HG03196 (cell line): ENCODE measurements around the gene RTN4RL2.

ENCODE experiments used
- ATAC-seq: cut with Tn5 transposase; IDR thresholded peaks from one replicate; pipeline ENCODE4 v1.9.1; 2021; ENCODE audit not compliant: unreplicated experiment

RTN4RL2 gene

GRCh38 chr11:57460022-57460757 lies at the start of gene RTN4RL2:
TSS of gene RTN4RL2 (plus strand) at chr11:57460528. CDS start at chr11:57460866, 338 bp downstream.
- no peak for ATAC-seq

- no peak for ATAC-seq
Measured at GRCh38 chr11:57413681-57414080, 46.6 kb upstream of the RTN4RL2 start.

GRCh38 chr11:57414612-57415212 lies 45.6 kb upstream of the RTN4RL2 start:
- ATAC-seq, result no peak

GRCh38 chr11:57416436-57416835 lies 43.9 kb upstream of the RTN4RL2 start:
- ATAC-seq, result no peak

- ATAC-seq, result no peak
Measured at GRCh38 chr11:57417056-57417455, 43.3 kb upstream of the RTN4RL2 start.

DNA sequence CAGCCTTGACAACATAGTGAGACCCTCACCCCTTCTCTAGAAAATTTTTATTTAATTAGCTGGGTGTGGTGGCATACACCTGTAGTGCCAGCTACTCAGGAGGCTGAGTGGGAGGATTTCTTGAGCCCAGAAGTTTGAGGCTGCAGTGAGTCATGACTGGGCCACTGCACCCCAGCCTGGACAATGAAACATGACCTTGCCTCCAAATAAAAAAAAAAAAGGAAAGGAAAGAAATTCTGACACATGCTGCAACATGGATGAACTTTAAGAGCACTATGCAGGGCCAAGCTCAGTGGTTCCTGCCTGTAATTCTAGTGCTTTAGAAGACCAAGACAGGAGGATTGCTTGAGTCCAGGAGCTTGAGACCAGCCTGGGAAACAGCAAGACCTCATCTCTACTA lies 42.2 kb upstream of the RTN4RL2 start:
- no peak for ATAC-seq

GRCh38 chr11:57419146-57419545 lies 41.2 kb upstream of the RTN4RL2 start:
- no peak for ATAC-seq

DNA sequence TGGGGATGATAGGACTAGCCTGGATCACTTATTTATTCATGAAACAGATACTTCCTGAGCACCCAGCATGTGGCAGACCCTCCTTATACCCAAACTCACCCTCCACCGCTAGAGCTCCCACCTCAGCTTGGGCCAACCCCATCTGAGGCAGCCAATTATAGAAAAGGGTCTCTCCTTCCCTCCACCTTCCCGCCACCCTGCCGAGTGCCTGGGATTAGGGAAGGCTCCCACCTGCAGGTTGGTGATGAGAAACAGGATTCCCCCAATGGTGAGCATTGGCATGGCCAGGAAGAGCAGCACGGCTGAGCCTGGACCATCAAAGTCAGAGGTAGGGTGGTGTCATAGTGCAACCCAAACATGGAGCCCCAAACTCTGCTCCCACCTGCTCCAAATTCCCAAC lies 39.3 kb upstream of the RTN4RL2 start:
- ATAC-seq, result no peak

DNA sequence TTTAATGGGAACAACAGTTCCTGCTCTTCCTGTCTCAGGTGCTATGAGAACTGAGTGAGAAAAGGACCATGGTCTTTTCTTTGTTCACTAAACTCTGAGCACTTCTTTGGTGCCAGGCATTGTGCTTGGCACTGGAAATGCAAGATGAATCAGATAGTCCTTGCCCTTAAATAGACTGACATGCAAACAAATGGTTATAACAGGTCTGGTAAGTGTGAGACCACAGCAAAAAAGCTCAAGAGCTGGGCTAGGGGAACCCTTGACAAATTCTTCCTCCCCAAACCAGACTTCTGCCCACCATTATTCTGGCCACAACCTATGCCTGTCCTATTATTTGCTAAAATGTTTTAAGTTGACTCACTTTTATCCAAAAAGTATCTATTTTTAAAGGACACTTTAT lies 38.5 kb upstream of the RTN4RL2 start:
- ATAC-seq, result no peak

DNA sequence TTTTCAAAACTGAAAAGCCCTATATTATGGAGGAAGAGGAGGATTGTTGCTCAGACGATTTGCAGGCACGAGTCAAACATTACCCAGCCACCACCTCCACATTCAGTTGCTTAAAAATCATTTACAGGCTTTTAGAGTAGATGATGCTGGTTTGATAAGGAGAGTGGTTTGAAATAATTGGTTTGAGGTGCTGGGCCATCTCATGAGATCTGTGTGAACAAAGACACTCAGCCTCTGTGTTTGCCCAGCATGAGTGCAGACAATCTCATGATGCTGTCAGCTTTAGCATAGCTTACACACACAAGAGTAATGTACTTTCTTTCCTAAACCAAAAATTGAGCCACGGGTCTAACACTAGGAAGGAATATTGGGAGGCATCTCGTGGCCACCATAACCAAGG lies 37.7 kb upstream of the RTN4RL2 start:
- no peak for ATAC-seq

DNA sequence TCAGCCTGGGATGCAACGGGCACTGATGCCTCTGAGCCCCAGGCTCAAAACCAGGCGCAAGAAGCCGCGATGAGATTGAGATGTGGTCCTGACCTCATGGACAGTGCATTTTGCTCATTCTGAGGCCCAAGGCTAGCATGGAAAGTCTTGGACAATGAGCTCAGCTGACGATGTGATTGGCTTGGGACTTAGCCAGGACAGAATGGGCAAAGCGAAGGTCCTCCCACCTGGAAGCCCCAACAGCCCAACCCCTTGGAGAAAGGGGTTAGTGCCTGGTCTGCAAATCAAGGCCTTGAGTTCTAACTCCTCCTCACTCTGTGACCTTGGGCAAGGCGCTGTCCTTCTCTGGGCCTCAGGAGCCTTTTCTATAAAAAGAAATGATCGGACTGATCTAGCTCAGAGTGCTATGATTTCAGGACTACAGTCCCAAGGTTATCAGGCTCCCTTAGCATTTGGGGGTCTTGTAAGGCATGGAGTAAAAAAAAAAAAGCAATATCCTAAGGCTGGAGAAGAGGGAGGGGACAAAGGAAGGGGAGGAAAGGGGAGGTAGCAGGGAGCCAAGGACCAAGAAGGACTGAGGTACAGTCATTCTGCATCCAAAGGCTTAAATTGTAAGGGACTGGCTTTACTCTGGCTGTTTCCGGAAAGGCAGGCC lies 36.1 kb upstream of the RTN4RL2 start:
- no peak for ATAC-seq

DNA sequence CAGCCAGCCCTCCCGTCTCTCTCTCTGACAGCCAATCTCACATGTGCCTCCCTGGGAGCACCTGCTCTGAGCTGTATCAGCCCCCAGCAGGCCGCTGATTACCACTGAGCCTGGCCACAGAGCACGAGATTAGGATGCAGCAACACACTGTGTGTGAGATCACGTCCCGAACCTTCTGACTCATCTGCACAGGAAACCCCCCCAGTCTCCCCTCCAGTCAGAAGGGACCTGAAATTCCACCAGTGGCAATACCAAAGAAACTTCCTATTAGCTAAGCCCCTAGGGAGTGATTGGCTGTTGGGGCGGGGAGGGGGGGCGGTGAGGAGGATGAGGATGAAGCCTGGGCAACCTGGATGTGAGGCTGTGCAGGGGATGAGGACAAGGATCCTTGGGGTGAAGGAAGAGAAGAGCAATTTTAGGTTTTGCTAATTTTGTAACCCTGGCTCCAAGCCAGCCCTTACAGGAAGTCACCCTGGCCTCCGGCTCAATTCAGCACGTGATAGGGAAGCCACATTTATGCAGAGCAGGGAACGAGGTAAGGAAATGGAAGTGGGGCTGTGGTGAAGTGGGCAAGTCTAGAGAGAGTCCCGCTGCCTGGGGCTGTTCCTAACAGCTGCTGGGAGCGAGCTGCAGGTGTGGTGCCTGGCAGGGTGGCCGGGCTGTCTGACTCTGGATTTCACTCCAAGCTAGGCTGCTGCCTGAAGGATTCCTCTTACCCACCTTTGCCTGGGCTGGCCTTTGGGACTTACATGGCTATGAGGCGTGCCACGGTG lies 35.4 kb upstream of the RTN4RL2 start:
- ATAC-seq, result peak; percentile 90

DNA sequence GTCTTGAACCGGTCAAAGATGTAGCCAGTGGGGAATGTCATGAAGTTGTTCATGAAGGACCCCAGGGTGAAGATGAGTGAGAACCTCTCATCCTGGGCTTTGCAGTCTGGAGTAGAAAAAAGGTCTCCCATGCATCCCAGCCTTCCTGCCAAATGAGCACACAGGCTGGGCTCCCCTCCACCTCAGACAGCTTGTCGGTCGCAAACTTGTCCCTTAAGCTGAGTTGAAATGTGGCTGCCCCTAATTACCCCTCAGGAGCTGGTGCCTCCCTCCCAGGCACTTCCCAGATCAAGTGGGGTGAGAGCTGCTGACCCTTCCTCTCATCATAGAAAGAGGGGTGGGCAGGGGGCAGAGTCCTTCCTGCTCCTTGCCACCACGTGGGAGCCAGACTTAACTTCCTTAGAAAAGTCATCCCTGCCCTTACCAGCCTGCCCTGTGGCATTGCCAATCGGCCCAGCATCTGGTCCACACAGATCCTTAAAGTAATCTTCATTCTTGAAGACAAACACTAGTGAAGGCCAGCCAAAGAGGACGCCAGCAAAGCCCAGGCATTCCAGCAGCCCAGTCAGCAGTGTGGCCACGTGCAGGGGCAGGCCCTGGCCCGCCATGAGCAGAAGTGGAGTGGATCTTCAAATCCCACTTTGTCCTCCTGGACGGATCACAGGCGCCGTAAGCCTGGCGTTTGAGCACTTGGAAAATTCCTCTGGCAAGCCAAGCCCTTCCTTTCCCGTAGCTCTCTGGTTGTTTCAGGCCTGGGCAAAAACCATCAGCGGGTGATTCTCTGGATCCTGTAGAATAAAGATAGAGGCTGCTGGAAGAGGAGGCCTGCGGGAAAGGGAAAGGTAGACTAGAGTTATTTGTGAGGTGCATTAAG lies 34.5 kb upstream of the RTN4RL2 start:
- ATAC-seq, result no peak

DNA sequence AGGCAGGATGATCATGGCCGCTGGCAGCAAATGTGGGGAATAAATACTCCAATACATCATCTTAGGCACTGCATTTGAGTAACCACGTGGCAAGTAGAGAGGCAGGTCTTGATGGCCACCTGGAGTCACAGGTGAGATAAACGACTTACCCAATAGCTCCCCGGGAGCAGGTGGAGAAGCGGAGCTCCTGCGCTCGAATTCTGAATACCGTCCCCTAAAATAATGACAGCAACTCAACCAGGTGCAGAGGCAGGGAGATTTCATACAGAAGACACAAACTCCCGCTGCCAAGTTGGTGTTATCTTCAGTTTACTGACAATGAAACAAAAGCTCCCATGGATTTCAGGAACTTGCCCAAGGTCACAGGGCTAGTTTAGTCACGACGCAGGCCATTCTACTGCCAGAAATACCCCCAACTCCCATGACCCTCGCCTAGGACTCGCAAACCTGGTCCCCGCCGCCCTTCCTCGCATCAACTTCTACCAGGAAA lies 33.8 kb upstream of the RTN4RL2 start:
- ATAC-seq, result no peak

GRCh38 chr11:57426929-57427726 lies 33.2 kb upstream of the RTN4RL2 start, which contains the start of gene SLC43A3:
TSS of gene SLC43A3 (minus strand) at chr11:57427121. CDS start at chr11:57426172, 949 bp downstream.
- ATAC-seq, result peak; percentile 53

- no peak for ATAC-seq
Measured at GRCh38 chr11:57427727-57428082, 32.6 kb upstream of the RTN4RL2 start.

- no peak for ATAC-seq
Measured at GRCh38 chr11:57428643-57429042, 31.7 kb upstream of the RTN4RL2 start.

GRCh38 chr11:57429946-57430345 lies 30.4 kb upstream of the RTN4RL2 start:
- ATAC-seq, result no peak

- ATAC-seq, result no peak
Measured at GRCh38 chr11:57430952-57431351, 29.4 kb upstream of the RTN4RL2 start.
